Caco-2 (cell line): Measurements from ENCODE around the gene SHFL. TPM values are rescaled to one million over a fixed set of nuclear protein-coding genes. Genes with fewer than 3 reads are reported as not detected.

Experiments used
- BruUV-seq: library from RNA; stranded (reverse); fragments of 400-500 nt; replicated peaks from 2 replicates; lab custom pipeline; 2021; lab: Mats Ljungman, UMichigan
- CTCF ChIA-PET: fragments of 300-600 bp; sonication (Branson Sonifier 250); formaldehyde crosslinking; loops from one replicate; lab custom pipeline; 2022; ENCODE audit warnings: antibody characterized with exemption; lab: Charles Lee
- POLR2A ChIA-PET: fragments of 300-600 bp; sonication (Branson Sonifier 250); formaldehyde crosslinking; loops from one replicate; lab custom pipeline; 2022; ENCODE audit warnings: antibody characterized with exemption; lab: Charles Lee
- DNase-seq, 2 experiments: peaks; one replicate each; pipeline versions ENCODE4 v3.0.0 to v3.0.0-alpha.2; 2020 to 2022
- H3K27me3 ChIP-seq: replicated peaks from 2 replicates; pipeline ENCODE4 v1.6.0; 2011; ENCODE audit warnings: low read length; ENCODE audit not compliant: control insufficient read depth, insufficient read depth
- H3K36me3 ChIP-seq: 2 replicates; pipeline ENCODE4 v1.5.1; 2011; ENCODE audit warnings: low read length; ENCODE audit not compliant: control insufficient read depth, insufficient read depth
- H3K4me1 ChIP-seq: fragments of 250-450 bp; sonication (Bioruptor Pico); 2 replicates; pipeline ENCODE4 v1.5.1; 2020; ENCODE audit warnings: mild to moderate bottlenecking
- H3K4me3 ChIP-seq: 2 replicates; pipeline ENCODE4 v1.5.1; 2011; ENCODE audit warnings: low read depth, mild to moderate bottlenecking, control low read depth, low read length
- H3K9me3 ChIP-seq: fragments of 250-450 bp; sonication (Bioruptor Pico); 2 replicates; pipeline ENCODE4 v1.5.1; 2020; ENCODE audit warnings: mild to moderate bottlenecking, moderate library complexity
- H3K27ac Mint-ChIP-seq: one replicate; pipeline ENCODE4 v1.8.0; 2022; ENCODE audit warnings: mixed read lengths; ENCODE audit not compliant: unreplicated experiment
- H3K27me3 Mint-ChIP-seq: one replicate; pipeline ENCODE4 v1.8.0; 2022; ENCODE audit warnings: mixed read lengths; ENCODE audit not compliant: insufficient read depth, unreplicated experiment
- H3K36me3 Mint-ChIP-seq: one replicate; pipeline ENCODE4 v1.8.0; 2022; ENCODE audit warnings: mild to moderate bottlenecking, mixed read lengths; ENCODE audit not compliant: insufficient read depth, unreplicated experiment
- H3K4me1 Mint-ChIP-seq: one replicate; pipeline ENCODE4 v1.8.0; 2022; ENCODE audit warnings: low read depth, mixed read lengths; ENCODE audit not compliant: unreplicated experiment
- H3K4me3 Mint-ChIP-seq: one replicate; pipeline ENCODE4 v1.8.0; 2022; ENCODE audit warnings: mild to moderate bottlenecking, moderate library complexity, mixed read lengths; ENCODE audit not compliant: unreplicated experiment
- H3K9me3 Mint-ChIP-seq: one replicate; pipeline ENCODE4 v1.8.0; 2022; ENCODE audit warnings: mixed read lengths; ENCODE audit not compliant: unreplicated experiment
- intact Hi-C: fragments of 100-400 bp; cut with micrococcal nuclease; formaldehyde crosslinking; loops from one replicate; pipeline ENCODE4 v1.10.0; 2022; ENCODE audit not compliant: unreplicated experiment
- total RNA-seq: library from RNA; stranded (reverse); gene quantifications from 2 replicates; pipeline ENCODE4 v1.2.3, GENCODE V29; 2022
- TF ChIP-seq, protein P1 (sequence below), 2 experiments: fragments of 200-600 bp in 1 of 2; IDR thresholded peaks; 1 replicate in 1 of 2; 2 replicates in 1 of 2; pipeline versions ENCODE4 v1.5.1 to v1.8.0; 2011 to 2022; ENCODE audit warnings: antibody characterized with exemption in 1 of 2, control low read depth in 1 of 2, inconsistent platforms in 1 of 2, low read depth in 1 of 2, low read length in 1 of 2, mild to moderate bottlenecking in 1 of 2, moderate library complexity in 1 of 2; ENCODE audit not compliant: insufficient read depth in 1 of 2, severe bottlenecking in 1 of 2, unreplicated experiment in 1 of 2

SHFL gene
- total RNA-seq, 1 experiment from 2014 or later = 6.2 TPM

DNA sequence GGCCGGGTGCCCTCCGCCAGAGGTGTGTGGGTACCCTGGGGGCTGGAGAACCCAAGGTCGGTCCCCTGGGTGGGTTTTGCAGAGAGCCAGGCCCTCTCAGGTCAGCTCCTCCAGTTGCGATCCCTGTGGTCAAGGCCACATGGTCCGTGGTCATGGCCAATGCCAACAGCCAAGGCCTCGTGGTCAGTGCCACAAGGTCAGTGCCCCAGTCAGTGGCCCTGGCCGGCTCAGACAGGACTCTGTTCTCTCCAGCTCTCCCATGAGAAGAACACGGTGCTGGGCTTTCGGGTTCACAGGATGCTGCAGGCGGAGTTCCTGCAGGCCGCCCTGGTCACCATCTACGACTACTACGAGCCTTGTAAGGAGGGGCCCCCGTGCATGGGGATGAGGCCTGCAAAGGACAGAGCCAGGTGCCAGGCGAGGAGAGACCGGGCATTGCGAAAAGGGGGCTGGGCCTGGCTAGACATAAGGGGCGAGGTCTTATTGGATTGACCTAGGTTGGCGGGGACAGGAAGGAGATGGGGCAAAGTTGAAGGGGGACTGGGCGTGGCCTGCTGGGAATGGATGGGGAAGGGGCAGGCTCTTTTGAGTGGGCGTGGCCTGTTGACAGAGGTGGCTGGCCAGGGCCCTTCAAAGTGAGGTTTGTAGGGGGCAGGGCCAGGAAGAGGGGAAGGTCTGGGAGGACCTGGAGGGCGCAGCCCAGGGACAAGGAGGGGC lies 15.2 kb upstream of the SHFL start:
- H3K27me3 Mint-ChIP-seq = peaks cover 15% of the 10 kb centered on the region
- H3K4me1 Mint-ChIP-seq = no peaks in the 10 kb centered on the region
- H3K27ac Mint-ChIP-seq = no peak overlapping the region
- no peak overlapping the region for H3K4me3 Mint-ChIP-seq
- peaks cover 7% of the 10 kb centered on the region for H3K9me3 Mint-ChIP-seq
- Histone ChIP-seq H3K4me1 (no peaks in the 10 kb centered on the region), H3K36me3 (no peaks in the 10 kb centered on the region), H3K9me3 (no peaks in the 10 kb centered on the region), H3K4me3 (no peak overlapping the region), H3K27me3 (no peaks in the 10 kb centered on the region)
- ChIA-PET CTCF (no interaction called here), POLR2A (no interaction called here)
- H3K36me3 Mint-ChIP-seq = peaks cover under 1% of the 10 kb centered on the region
- no TSS peak for BruUV-seq
- TF ChIP-seq, protein P1, sequence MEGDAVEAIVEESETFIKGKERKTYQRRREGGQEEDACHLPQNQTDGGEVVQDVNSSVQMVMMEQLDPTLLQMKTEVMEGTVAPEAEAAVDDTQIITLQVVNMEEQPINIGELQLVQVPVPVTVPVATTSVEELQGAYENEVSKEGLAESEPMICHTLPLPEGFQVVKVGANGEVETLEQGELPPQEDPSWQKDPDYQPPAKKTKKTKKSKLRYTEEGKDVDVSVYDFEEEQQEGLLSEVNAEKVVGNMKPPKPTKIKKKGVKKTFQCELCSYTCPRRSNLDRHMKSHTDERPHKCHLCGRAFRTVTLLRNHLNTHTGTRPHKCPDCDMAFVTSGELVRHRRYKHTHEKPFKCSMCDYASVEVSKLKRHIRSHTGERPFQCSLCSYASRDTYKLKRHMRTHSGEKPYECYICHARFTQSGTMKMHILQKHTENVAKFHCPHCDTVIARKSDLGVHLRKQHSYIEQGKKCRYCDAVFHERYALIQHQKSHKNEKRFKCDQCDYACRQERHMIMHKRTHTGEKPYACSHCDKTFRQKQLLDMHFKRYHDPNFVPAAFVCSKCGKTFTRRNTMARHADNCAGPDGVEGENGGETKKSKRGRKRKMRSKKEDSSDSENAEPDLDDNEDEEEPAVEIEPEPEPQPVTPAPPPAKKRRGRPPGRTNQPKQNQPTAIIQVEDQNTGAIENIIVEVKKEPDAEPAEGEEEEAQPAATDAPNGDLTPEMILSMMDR (IDR thresholded peaks at IDR 0.05; ENCODE audit: insufficient read depth in 1 of 2, low read depth in 1 of 2, low read length in 1 of 2, severe bottlenecking in 1 of 2, unreplicated experiment in 1 of 2) = no peak
- DNase-seq = no peak
- intact Hi-C loops = no loop called here

DNA sequence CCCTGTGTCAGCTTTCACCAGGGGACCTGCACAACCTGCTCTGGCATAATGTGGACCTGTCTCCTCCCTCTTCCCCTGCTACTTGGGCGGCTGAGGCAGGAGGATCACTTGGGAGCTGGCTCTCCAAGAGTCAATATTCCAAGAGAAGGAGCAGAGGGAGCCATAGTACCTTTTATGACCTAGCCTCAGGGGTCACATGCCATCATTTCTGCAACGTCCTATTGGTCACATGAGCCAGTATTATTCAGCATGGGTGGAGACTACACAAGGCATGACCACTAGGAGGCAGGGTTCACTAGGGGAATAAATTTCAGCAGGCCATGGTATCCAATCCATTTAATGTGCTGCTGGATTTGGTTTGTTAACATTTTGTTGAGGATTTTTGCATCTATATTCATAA lies 12.0 kb upstream of the SHFL start:
- H3K4me3 ChIP-seq = no peak overlapping the region
- no peaks in the 10 kb centered on the region for H3K36me3 ChIP-seq
- H3K27me3 ChIP-seq = no peaks in the 10 kb centered on the region
- no peaks in the 10 kb centered on the region for H3K9me3 ChIP-seq
- H3K4me1 Mint-ChIP-seq = no peaks in the 10 kb centered on the region
- no peak overlapping the region for H3K4me3 Mint-ChIP-seq
- no peak overlapping the region for H3K27ac Mint-ChIP-seq
- no peaks in the 10 kb centered on the region for H3K9me3 Mint-ChIP-seq
- POLR2A ChIA-PET = no interaction called here
- H3K4me1 ChIP-seq = no peaks in the 10 kb centered on the region
- DNase-seq = peak in 1 of 2 experiments; percentile 57
- H3K36me3 Mint-ChIP-seq = no peaks in the 10 kb centered on the region
- TF ChIP-seq, protein P1 (IDR thresholded peaks at IDR 0.05; ENCODE audit: insufficient read depth in 1 of 2, low read depth in 1 of 2, low read length in 1 of 2, severe bottlenecking in 1 of 2, unreplicated experiment in 1 of 2) = peak; percentile 17 to 28
- intact Hi-C loops = no loop called here
- H3K27me3 Mint-ChIP-seq = peaks cover 17% of the 10 kb centered on the region
- no TSS peak for BruUV-seq
- CTCF ChIA-PET = no interaction called here

DNA sequence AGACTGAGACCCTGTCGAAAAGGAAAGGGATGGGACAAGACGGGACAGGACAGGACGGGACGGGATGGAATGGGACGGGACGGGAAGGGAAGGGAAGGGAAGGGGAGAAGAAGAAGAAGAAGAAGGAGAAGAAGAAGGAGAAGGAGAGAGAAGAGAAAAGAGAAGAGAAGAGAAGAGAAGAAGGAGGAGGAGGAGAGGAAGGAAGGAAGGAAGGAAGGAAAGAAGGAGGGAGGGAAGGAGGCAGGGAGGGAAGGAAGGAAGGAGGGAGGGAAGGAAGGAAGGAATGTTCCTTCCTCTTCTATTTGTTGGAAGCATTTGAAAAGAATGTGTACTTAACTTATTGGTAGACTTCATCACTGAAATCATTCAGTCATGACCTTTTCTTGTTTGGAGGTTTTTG lies 9.6 kb upstream of the SHFL start:
- TF ChIP-seq, protein P1 (IDR thresholded peaks at IDR 0.05; ENCODE audit: insufficient read depth in 1 of 2, low read depth in 1 of 2, low read length in 1 of 2, severe bottlenecking in 1 of 2, unreplicated experiment in 1 of 2) = no peak
- Mint-ChIP-seq H3K9me3 (no peaks in the 10 kb centered on the region), H3K27ac (no peak overlapping the region), H3K4me1 (no peaks in the 10 kb centered on the region), H3K4me3 (no peak overlapping the region), H3K36me3 (no peaks in the 10 kb centered on the region), H3K27me3 (peaks cover 9% of the 10 kb centered on the region)
- DNase-seq = no peak
- CTCF ChIA-PET = interaction anchor here (0.6 kb wide), 1 partner anchor 807 kb away, joined by 4 read pairs; no protein-coding TSS in a partner anchor
- H3K9me3 ChIP-seq = no peaks in the 10 kb centered on the region
- no TSS peak for BruUV-seq
- intact Hi-C loops = no loop called here
- no peaks in the 10 kb centered on the region for H3K36me3 ChIP-seq
- no peaks in the 10 kb centered on the region for H3K4me1 ChIP-seq
- POLR2A ChIA-PET = no interaction called here
- H3K4me3 ChIP-seq = no peak overlapping the region
- no peaks in the 10 kb centered on the region for H3K27me3 ChIP-seq
